ENCODE data around the gene TDRD1. TPM values are rescaled to one million over a fixed set of nuclear protein-coding genes. Genes with fewer than 3 reads are reported as not detected.

TDRD1 gene
- total RNA-seq, 1 donor from 2014 or later, result 0.04 TPM

- Histone ChIP-seq H2AFZ (replicated peaks) (no peak overlapping the region), H3K27ac (no peak overlapping the region), H3K4me1 (no peaks in the 10 kb centered on the region), H3K9me3 (ENCODE audit: low read depth) (no peaks in the 10 kb centered on the region), H3F3A (ENCODE audit: low read depth) (no peaks in the 10 kb centered on the region), H3K4me3 (no peak overlapping the region), H4K20me1 (ENCODE audit: low read depth) (no peaks in the 10 kb centered on the region), H3K9ac (no peak overlapping the region), H3K36me3 (no peaks in the 10 kb centered on the region), H3K79me2 (ENCODE audit: low read depth) (no peaks in the 10 kb centered on the region), H3K4me2 (no peak overlapping the region), H3K27me3 (no peaks in the 10 kb centered on the region)
- Mint-ChIP-seq H3K4me3 (no peak overlapping the region), H3K36me3 (no peaks in the 10 kb centered on the region), H3K9me3 (peaks cover 8% of the 10 kb centered on the region), H3K27ac (no peak overlapping the region), H3K4me1 (peaks cover 12% of the 10 kb centered on the region), H3K27me3 (ENCODE audit: insufficient read depth, low read depth) (peaks cover 19% of the 10 kb centered on the region)
- TF ChIP-seq EZH2phosphoT487 (IDR thresholded peaks at IDR 0.05) (no peak), EZH2 (IDR thresholded peaks at IDR 0.05) (no peak)
- TF ChIP-seq, protein P1, sequence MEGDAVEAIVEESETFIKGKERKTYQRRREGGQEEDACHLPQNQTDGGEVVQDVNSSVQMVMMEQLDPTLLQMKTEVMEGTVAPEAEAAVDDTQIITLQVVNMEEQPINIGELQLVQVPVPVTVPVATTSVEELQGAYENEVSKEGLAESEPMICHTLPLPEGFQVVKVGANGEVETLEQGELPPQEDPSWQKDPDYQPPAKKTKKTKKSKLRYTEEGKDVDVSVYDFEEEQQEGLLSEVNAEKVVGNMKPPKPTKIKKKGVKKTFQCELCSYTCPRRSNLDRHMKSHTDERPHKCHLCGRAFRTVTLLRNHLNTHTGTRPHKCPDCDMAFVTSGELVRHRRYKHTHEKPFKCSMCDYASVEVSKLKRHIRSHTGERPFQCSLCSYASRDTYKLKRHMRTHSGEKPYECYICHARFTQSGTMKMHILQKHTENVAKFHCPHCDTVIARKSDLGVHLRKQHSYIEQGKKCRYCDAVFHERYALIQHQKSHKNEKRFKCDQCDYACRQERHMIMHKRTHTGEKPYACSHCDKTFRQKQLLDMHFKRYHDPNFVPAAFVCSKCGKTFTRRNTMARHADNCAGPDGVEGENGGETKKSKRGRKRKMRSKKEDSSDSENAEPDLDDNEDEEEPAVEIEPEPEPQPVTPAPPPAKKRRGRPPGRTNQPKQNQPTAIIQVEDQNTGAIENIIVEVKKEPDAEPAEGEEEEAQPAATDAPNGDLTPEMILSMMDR (IDR thresholded peaks at IDR 0.05), result no peak
- no peak for DNase-seq (ENCODE audit: low spot score)
These were observed 72.9 kb downstream of the TDRD1 start for GRCh38 chr10:114252092-114252491.

DNA sequence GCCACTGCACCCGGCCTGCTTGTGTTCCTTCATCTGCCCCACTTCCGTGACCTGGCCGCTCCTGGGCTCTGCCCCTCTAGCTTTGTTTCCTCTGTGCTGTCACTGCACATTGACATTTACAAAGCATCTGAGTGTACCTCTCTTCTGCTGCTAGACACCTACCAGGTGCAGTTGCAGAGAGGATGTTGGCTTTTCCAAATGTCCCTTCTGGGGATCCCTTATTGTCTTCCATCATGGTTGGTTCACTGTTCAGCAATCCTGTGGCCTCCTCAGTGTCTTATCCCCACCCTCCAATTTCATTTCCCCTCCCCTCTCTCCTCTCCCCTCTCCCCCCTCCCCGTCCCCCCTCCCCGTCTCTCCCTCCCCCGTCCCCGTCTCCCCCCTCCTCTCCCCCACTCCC, 73.7 kb downstream of the TDRD1 start:
- Mint-ChIP-seq H3K4me1 (peaks cover 15% of the 10 kb centered on the region), H3K27me3 (ENCODE audit: insufficient read depth, low read depth) (peaks cover 19% of the 10 kb centered on the region), H3K9me3 (peaks cover 8% of the 10 kb centered on the region), H3K27ac (no peak overlapping the region), H3K4me3 (no peak overlapping the region), H3K36me3 (no peaks in the 10 kb centered on the region)
- Histone ChIP-seq H3K9ac (no peak overlapping the region), H3K79me2 (ENCODE audit: low read depth) (no peaks in the 10 kb centered on the region), H3K4me3 (no peak overlapping the region), H3K4me2 (no peak overlapping the region), H2AFZ (replicated peaks) (no peak overlapping the region), H4K20me1 (ENCODE audit: low read depth) (no peaks in the 10 kb centered on the region), H3K36me3 (no peaks in the 10 kb centered on the region), H3K27me3 (no peaks in the 10 kb centered on the region), H3K27ac (no peak overlapping the region), H3K9me3 (ENCODE audit: low read depth) (no peaks in the 10 kb centered on the region), H3K4me1 (no peaks in the 10 kb centered on the region), H3F3A (ENCODE audit: low read depth) (no peaks in the 10 kb centered on the region)
- DNase-seq (ENCODE audit: low spot score), result no peak
- TF ChIP-seq EZH2 (IDR thresholded peaks at IDR 0.05) (no peak), EZH2phosphoT487 (IDR thresholded peaks at IDR 0.05) (no peak)
- TF ChIP-seq, protein P1 (IDR thresholded peaks at IDR 0.05), result no peak

DNA sequence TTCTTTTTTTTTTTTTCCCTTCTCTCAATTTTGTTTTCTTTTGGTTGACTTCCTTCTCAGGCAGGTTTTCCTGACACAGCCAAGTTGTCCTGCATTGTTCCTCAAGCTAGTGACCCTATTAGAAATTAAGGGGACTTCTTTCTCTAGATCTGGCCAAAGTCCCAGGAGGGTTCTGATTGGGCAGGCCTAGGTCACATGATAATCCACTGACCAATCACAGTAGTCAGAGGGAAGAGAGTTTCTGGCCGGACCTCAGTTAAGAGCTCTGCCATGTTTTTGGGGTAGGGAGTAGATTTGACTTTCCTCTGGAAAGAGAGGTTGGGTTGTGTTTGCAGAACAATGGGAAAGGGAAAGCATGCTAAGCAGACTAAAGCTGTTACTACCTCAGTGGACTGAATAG, 76.1 kb downstream of the TDRD1 start:
- Histone ChIP-seq H3K27me3 (no peaks in the 10 kb centered on the region), H4K20me1 (ENCODE audit: low read depth) (no peaks in the 10 kb centered on the region), H3K9me3 (ENCODE audit: low read depth) (no peaks in the 10 kb centered on the region), H3K36me3 (no peaks in the 10 kb centered on the region), H2AFZ (replicated peaks) (no peak overlapping the region), H3K27ac (no peak overlapping the region), H3K79me2 (ENCODE audit: low read depth) (no peaks in the 10 kb centered on the region), H3F3A (ENCODE audit: low read depth) (no peaks in the 10 kb centered on the region), H3K4me3 (no peak overlapping the region), H3K9ac (no peak overlapping the region), H3K4me1 (no peaks in the 10 kb centered on the region), H3K4me2 (no peak overlapping the region)
- peaks cover 13% of the 10 kb centered on the region for H3K27me3 Mint-ChIP-seq (ENCODE audit: insufficient read depth, low read depth)
- no peak overlapping the region for H3K27ac Mint-ChIP-seq
- peaks cover 23% of the 10 kb centered on the region for H3K4me1 Mint-ChIP-seq
- no peak overlapping the region for H3K4me3 Mint-ChIP-seq
- peaks cover 8% of the 10 kb centered on the region for H3K9me3 Mint-ChIP-seq
- no peaks in the 10 kb centered on the region for H3K36me3 Mint-ChIP-seq
- TF ChIP-seq EZH2phosphoT487 (IDR thresholded peaks at IDR 0.05) (no peak), EZH2 (IDR thresholded peaks at IDR 0.05) (no peak)
- TF ChIP-seq, protein P1 (IDR thresholded peaks at IDR 0.05), result no peak
- no peak for DNase-seq (ENCODE audit: low spot score)
